Caco-2 (cell line): Measurements from ENCODE around the gene FAM168A. TPM values are rescaled to one million over a fixed set of nuclear protein-coding genes. Genes with fewer than 3 reads are reported as not detected.

Source experiments
- BruUV-seq: library from RNA; stranded (reverse); fragments of 400-500 nt; replicated peaks from 2 replicates; lab custom pipeline; 2021; lab: Mats Ljungman, UMichigan
- CTCF ChIA-PET: fragments of 300-600 bp; sonication (Branson Sonifier 250); formaldehyde crosslinking; loops from one replicate; lab custom pipeline; 2022; ENCODE audit warnings: antibody characterized with exemption; lab: Charles Lee
- POLR2A ChIA-PET: fragments of 300-600 bp; sonication (Branson Sonifier 250); formaldehyde crosslinking; loops from one replicate; lab custom pipeline; 2022; ENCODE audit warnings: antibody characterized with exemption; lab: Charles Lee
- DNase-seq, 2 experiments: peaks; one replicate each; pipeline versions ENCODE4 v3.0.0 to v3.0.0-alpha.2; 2020 to 2022
- H3K27me3 ChIP-seq: replicated peaks from 2 replicates; pipeline ENCODE4 v1.6.0; 2011; ENCODE audit warnings: low read length; ENCODE audit not compliant: control insufficient read depth, insufficient read depth
- H3K36me3 ChIP-seq: 2 replicates; pipeline ENCODE4 v1.5.1; 2011; ENCODE audit warnings: low read length; ENCODE audit not compliant: control insufficient read depth, insufficient read depth
- H3K4me1 ChIP-seq: fragments of 250-450 bp; sonication (Bioruptor Pico); 2 replicates; pipeline ENCODE4 v1.5.1; 2020; ENCODE audit warnings: mild to moderate bottlenecking
- H3K4me3 ChIP-seq: 2 replicates; pipeline ENCODE4 v1.5.1; 2011; ENCODE audit warnings: low read depth, mild to moderate bottlenecking, control low read depth, low read length
- H3K9me3 ChIP-seq: fragments of 250-450 bp; sonication (Bioruptor Pico); 2 replicates; pipeline ENCODE4 v1.5.1; 2020; ENCODE audit warnings: mild to moderate bottlenecking, moderate library complexity
- H3K27ac Mint-ChIP-seq: one replicate; pipeline ENCODE4 v1.8.0; 2022; ENCODE audit warnings: mixed read lengths; ENCODE audit not compliant: unreplicated experiment
- H3K27me3 Mint-ChIP-seq: one replicate; pipeline ENCODE4 v1.8.0; 2022; ENCODE audit warnings: mixed read lengths; ENCODE audit not compliant: insufficient read depth, unreplicated experiment
- H3K36me3 Mint-ChIP-seq: one replicate; pipeline ENCODE4 v1.8.0; 2022; ENCODE audit warnings: mild to moderate bottlenecking, mixed read lengths; ENCODE audit not compliant: insufficient read depth, unreplicated experiment
- H3K4me1 Mint-ChIP-seq: one replicate; pipeline ENCODE4 v1.8.0; 2022; ENCODE audit warnings: low read depth, mixed read lengths; ENCODE audit not compliant: unreplicated experiment
- H3K4me3 Mint-ChIP-seq: one replicate; pipeline ENCODE4 v1.8.0; 2022; ENCODE audit warnings: mild to moderate bottlenecking, moderate library complexity, mixed read lengths; ENCODE audit not compliant: unreplicated experiment
- H3K9me3 Mint-ChIP-seq: one replicate; pipeline ENCODE4 v1.8.0; 2022; ENCODE audit warnings: mixed read lengths; ENCODE audit not compliant: unreplicated experiment
- intact Hi-C: fragments of 100-400 bp; cut with micrococcal nuclease; formaldehyde crosslinking; loops from one replicate; pipeline ENCODE4 v1.10.0; 2022; ENCODE audit not compliant: unreplicated experiment
- total RNA-seq: library from RNA; stranded (reverse); gene quantifications from 2 replicates; pipeline ENCODE4 v1.2.3, GENCODE V29; 2022
- TF ChIP-seq, protein P1 (sequence below), 2 experiments: fragments of 200-600 bp in 1 of 2; IDR thresholded peaks; 1 replicate in 1 of 2; 2 replicates in 1 of 2; pipeline versions ENCODE4 v1.5.1 to v1.8.0; 2011 to 2022; ENCODE audit warnings: antibody characterized with exemption in 1 of 2, control low read depth in 1 of 2, inconsistent platforms in 1 of 2, low read depth in 1 of 2, low read length in 1 of 2, mild to moderate bottlenecking in 1 of 2, moderate library complexity in 1 of 2; ENCODE audit not compliant: insufficient read depth in 1 of 2, severe bottlenecking in 1 of 2, unreplicated experiment in 1 of 2

FAM168A gene
- total RNA-seq, 1 experiment from 2014 or later: 46.0 TPM

DNA sequence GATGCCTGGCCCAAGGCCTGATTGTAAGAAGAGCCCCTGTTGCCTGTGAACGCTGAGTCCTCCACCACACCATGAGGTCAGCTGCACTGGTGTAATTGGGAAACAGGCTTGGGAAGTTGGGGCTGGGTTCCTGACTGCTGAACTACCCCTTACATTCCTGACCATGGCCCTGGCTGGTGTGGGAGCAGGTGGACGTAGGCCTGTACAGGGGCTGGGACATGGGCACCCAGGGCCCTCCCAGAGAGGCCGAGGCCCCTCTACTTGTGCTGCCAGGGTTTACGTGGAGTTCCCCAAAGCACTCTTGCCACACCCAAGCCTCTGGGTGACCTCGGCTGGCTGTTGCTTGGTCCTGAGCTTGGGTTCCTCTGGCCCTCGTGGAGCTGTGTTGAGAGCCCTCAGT lies 216.3 kb downstream of the FAM168A start:
- intact Hi-C loops: no loop called here
- Mint-ChIP-seq H3K9me3 (no peaks in the 10 kb centered on the region), H3K27ac (no peak overlapping the region), H3K4me3 (no peak overlapping the region), H3K36me3 (peaks cover 6% of the 10 kb centered on the region), H3K4me1 (peaks cover 12% of the 10 kb centered on the region), H3K27me3 (no peaks in the 10 kb centered on the region)
- CTCF ChIA-PET: interaction anchor here (1.6 to 1.8 kb wide), 3 partner anchors 12 to 30 kb away, joined by 3 to 8 read pairs (median 7); no protein-coding TSS in a partner anchor
- no peak overlapping the region for H3K4me3 ChIP-seq
- TF ChIP-seq, protein P1, sequence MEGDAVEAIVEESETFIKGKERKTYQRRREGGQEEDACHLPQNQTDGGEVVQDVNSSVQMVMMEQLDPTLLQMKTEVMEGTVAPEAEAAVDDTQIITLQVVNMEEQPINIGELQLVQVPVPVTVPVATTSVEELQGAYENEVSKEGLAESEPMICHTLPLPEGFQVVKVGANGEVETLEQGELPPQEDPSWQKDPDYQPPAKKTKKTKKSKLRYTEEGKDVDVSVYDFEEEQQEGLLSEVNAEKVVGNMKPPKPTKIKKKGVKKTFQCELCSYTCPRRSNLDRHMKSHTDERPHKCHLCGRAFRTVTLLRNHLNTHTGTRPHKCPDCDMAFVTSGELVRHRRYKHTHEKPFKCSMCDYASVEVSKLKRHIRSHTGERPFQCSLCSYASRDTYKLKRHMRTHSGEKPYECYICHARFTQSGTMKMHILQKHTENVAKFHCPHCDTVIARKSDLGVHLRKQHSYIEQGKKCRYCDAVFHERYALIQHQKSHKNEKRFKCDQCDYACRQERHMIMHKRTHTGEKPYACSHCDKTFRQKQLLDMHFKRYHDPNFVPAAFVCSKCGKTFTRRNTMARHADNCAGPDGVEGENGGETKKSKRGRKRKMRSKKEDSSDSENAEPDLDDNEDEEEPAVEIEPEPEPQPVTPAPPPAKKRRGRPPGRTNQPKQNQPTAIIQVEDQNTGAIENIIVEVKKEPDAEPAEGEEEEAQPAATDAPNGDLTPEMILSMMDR (IDR thresholded peaks at IDR 0.05; ENCODE audit: insufficient read depth in 1 of 2, low read depth in 1 of 2, low read length in 1 of 2, severe bottlenecking in 1 of 2, unreplicated experiment in 1 of 2): no peak
- no peaks in the 10 kb centered on the region for H3K36me3 ChIP-seq
- no peaks in the 10 kb centered on the region for H3K27me3 ChIP-seq
- no peak for DNase-seq
- POLR2A ChIA-PET: no interaction called here
- H3K9me3 ChIP-seq: no peaks in the 10 kb centered on the region
- peaks cover 11% of the 10 kb centered on the region for H3K4me1 ChIP-seq
- no TSS peak for BruUV-seq

GRCh38 chr11:73380897-73381410 lies 217.0 kb downstream of the FAM168A start:
- peaks cover 12% of the 10 kb centered on the region for H3K4me1 Mint-ChIP-seq
- Histone ChIP-seq H3K9me3 (no peaks in the 10 kb centered on the region), H3K4me3 (no peak overlapping the region), H3K27me3 (no peaks in the 10 kb centered on the region), H3K4me1 (peaks cover 8% of the 10 kb centered on the region), H3K36me3 (no peaks in the 10 kb centered on the region)
- no TSS peak for BruUV-seq
- intact Hi-C loops: no loop called here
- H3K27ac Mint-ChIP-seq: no peak overlapping the region
- TF ChIP-seq, protein P1 (IDR thresholded peaks at IDR 0.05; ENCODE audit: insufficient read depth in 1 of 2, low read depth in 1 of 2, low read length in 1 of 2, severe bottlenecking in 1 of 2, unreplicated experiment in 1 of 2): no peak
- no peaks in the 10 kb centered on the region for H3K27me3 Mint-ChIP-seq
- no peak for DNase-seq
- H3K4me3 Mint-ChIP-seq: no peak overlapping the region
- CTCF ChIA-PET: interaction anchor here (1.6 to 1.7 kb wide), 2 partner anchors 12 to 30 kb away, joined by 3 to 8 read pairs; no protein-coding TSS in a partner anchor
- no peaks in the 10 kb centered on the region for H3K9me3 Mint-ChIP-seq
- peaks cover 8% of the 10 kb centered on the region for H3K36me3 Mint-ChIP-seq
- POLR2A ChIA-PET: no interaction called here

DNA sequence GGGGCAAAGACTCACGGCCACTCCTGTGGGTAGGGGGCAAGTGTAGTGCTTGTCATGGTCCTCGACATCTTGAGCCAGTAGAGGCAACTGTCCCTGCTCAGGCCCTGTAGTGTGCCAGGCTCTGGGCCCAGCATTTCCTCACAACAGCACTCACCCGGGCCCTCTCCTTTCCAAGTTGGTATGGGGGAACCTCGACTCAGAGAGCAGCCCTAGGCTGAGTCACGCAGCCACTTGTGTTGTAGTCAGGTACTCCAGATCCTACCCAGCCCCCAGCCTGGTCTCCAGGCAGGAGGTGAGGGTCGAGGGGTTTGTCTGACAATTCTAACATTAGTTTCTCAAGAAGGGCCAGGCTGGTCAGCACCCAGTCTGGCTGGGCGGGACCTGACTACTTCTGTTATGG lies 217.6 kb downstream of the FAM168A start:
- Mint-ChIP-seq H3K4me1 (peaks cover 17% of the 10 kb centered on the region), H3K36me3 (peaks cover 13% of the 10 kb centered on the region), H3K4me3 (no peak overlapping the region), H3K9me3 (no peaks in the 10 kb centered on the region), H3K27me3 (no peaks in the 10 kb centered on the region), H3K27ac (peak overlapping the region; percentile 76)
- POLR2A ChIA-PET: interaction anchor here (0.6 kb wide), 1 partner anchor 593 kb away, joined by 11 read pairs; no protein-coding TSS in a partner anchor
- TF ChIP-seq, protein P1 (IDR thresholded peaks at IDR 0.05; ENCODE audit: insufficient read depth in 1 of 2, low read depth in 1 of 2, low read length in 1 of 2, severe bottlenecking in 1 of 2, unreplicated experiment in 1 of 2): no peak
- BruUV-seq: no TSS peak
- H3K9me3 ChIP-seq: no peaks in the 10 kb centered on the region
- DNase-seq: no peak
- no peaks in the 10 kb centered on the region for H3K27me3 ChIP-seq
- no peaks in the 10 kb centered on the region for H3K36me3 ChIP-seq
- H3K4me3 ChIP-seq: no peak overlapping the region
- intact Hi-C loops: no loop called here
- peaks cover 11% of the 10 kb centered on the region for H3K4me1 ChIP-seq
- CTCF ChIA-PET: interaction anchor here (0.7 to 1.7 kb wide), 4 partner anchors 13 to 29 kb away, joined by 3 to 8 read pairs (median 3); no protein-coding TSS in a partner anchor
